T1000 (cell line): ENCODE data around the gene ABCC9.

Source experiments
- DNase-seq: peaks from one replicate; lab custom pipeline; 2025; ENCODE audit warnings: mixed read lengths; lab: John Stamatoyannopoulos, UW

Gene ABCC9

GRCh38 chr12:21773806-21774205 lies 167.4 kb downstream of the ABCC9 start:
- DNase-seq, result no peak

DNA sequence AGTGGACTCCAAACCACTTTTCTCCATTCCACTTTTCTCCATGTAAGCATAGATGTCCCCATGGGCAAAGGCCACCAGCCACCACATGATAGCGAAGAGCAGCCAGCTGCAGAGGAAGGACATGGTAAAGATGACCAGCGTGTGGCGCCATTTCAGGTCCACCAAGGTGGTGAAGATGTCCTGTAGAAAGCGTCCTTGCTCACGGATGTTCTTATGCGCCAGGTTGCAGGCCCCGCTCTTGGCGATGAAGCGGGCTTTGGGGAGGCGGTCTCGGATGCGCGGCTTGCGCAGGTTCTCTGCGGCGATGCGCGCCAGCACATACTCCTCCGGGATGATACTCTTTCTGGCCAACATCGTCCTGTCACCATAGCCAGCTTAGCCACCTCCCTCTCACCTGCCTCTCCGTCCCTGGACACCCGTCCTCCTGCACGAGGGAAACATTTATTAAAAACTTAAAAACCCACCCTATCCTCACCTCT lies 167.9 kb downstream of the ABCC9 start:
- no peak for DNase-seq

DNA sequence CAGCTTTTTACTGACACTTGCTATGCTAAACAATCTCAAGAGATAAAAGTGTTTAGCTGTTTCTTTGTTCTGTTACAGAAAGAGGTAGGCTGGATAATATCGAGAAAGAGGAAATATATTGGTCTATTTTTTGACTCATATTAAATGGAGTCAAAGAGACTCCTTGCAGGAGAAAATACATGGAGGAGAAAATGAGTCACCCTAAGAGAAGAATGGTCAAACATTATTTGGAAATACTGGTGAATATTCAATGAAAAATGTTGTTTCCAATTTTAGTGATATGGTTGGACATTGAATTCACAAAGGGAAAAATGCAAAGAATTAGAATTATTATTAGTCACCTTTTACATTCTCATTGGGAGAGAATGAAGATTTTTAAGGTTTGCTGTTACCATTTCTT lies 169.9 kb downstream of the ABCC9 start:
- no peak for DNase-seq

DNA sequence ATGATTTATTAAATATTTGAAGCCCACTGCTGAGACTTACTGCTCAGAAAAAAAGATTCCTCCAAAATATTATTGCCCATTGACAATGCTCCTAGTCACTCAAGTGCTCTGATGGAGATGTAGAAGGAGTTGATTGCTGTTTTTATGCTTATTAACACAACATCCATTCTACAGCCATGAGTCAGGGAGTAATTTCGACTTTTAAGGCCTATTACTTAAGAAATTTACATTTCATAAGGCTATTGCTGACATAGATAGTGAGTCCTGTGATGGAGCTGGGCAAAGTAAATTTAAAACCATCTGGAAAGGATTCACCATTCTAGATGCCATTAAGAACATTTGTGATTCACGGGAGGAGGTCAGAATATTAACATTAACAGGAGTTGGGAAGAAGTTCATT lies 171.9 kb downstream of the ABCC9 start:
- no peak for DNase-seq

GRCh38 chr12:21766403-21766802 lies 174.8 kb downstream of the ABCC9 start:
- DNase-seq, result no peak

GRCh38 chr12:21764950-21765349 lies 176.3 kb downstream of the ABCC9 start:
- DNase-seq, result no peak

DNA sequence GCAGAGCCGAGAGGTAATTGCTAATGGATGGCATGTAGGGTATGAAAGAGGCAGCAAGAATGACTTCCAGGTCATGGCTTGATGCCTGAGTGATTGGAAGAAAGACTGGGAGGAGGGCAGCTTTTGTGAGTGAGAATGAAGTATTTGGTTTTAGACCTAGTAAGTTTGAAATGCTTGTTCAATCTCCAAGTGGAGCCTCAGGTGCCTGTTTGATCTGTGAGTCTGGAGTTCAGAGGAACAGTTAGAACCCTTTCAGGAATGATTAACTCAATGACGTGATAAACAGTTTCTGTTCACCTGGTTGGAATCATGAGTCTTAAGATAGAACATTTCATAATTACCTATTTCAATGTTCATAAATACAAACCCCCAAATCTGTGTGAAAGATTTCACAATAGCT lies 177.2 kb downstream of the ABCC9 start:
- DNase-seq, result no peak

- DNase-seq, result no peak
Measured at GRCh38 chr12:21763531-21763930, 177.7 kb downstream of the ABCC9 start.

- DNase-seq, result no peak
Measured at GRCh38 chr12:21759737-21760136, 181.5 kb downstream of the ABCC9 start.

GRCh38 chr12:21757735-21758134 lies 183.5 kb downstream of the ABCC9 start:
- no peak for DNase-seq

- DNase-seq, result no peak
Measured at GRCh38 chr12:21756699-21757098, 184.5 kb downstream of the ABCC9 start.

- peak; percentile 2 for DNase-seq
Measured at GRCh38 chr12:21751517-21751916, 189.7 kb downstream of the ABCC9 start.
